K562 (cell line): ENCODE data around the gene RLIM.

Experiments used
- CBX5 ChIP-seq: IDR thresholded peaks from 2 replicates; pipeline ENCODE4 v1.6.1; 2014; ENCODE audit warnings: low read depth, borderline replicate concordance
- CEBPZ ChIP-seq: fragments of 150-350 bp; IDR thresholded peaks from 2 replicates; pipeline ENCODE4 v1.6.1; 2014; ENCODE audit warnings: low read depth, mild to moderate bottlenecking, low read length, borderline replicate concordance
- CHD4 ChIP-seq: fragments of 200-600 bp; sonication (generic); IDR thresholded peaks from 3 replicates; pipeline ENCODE4 v1.6.1; 2012; ENCODE audit warnings: low read depth, mild to moderate bottlenecking, mixed read lengths, low read length, inconsistent platforms; ENCODE audit not compliant: insufficient read depth, insufficient replicate concordance, poor library complexity, severe bottlenecking
- JUND ChIP-seq, 2 experiments: IDR thresholded peaks; 2 replicates in 1 of 2; 3 replicates in 1 of 2; pipeline ENCODE4 v1.6.1; 2011; ENCODE audit warnings: borderline replicate concordance in 2 of 2, low read depth in 2 of 2, low read length in 2 of 2, improper control_type of control experiment in 1 of 2, missing biosample characterization in 1 of 2, missing genetic modification characterization in 1 of 2, missing genetic modification reagents in 1 of 2
- MAFF ChIP-seq: IDR thresholded peaks from 2 replicates; pipeline ENCODE4 v1.6.1; 2012; ENCODE audit warnings: low read length, improper control_type of control experiment
- MCM7 ChIP-seq, 2 experiments: fragments of 450-650 bp; IDR thresholded peaks; 2 replicates each; pipeline ENCODE4 v1.6.1; 2016 to 2018
- PTRF ChIP-seq: fragments of 450-650 bp; IDR thresholded peaks from 2 replicates; pipeline ENCODE4 v1.6.1; 2016; ENCODE audit warnings: mild to moderate bottlenecking, missing genetic modification characterization, missing compliant biosample characterization
- UBTF ChIP-seq, 2 experiments: IDR thresholded peaks; 2 replicates each; pipeline ENCODE4 v1.6.1; 2012; ENCODE audit warnings: improper control_type of control experiment in 2 of 2, low read depth in 2 of 2, low read length in 2 of 2, borderline replicate concordance in 1 of 2
- ZNF785 ChIP-seq: fragments of 250-450 bp; sonication (Bioruptor Pico); IDR thresholded peaks from 2 replicates; pipeline ENCODE4 v1.4.0; 2020; ENCODE audit warnings: mild to moderate bottlenecking

GRCh38 chrX:74535408-74536151, 78.8 kb downstream of the RLIM start:
- TF ChIP-seq UBTF (IDR thresholded peaks at IDR 0.05; ENCODE audit: borderline replicate concordance in 1 of 2, low read depth in 2 of 2, low read length in 2 of 2) (no peak), PTRF (tag) (no peak), MAFF (no peak), JUND (IDR thresholded peaks at IDR 0.05; ENCODE audit: borderline replicate concordance, low read depth, low read length) (no peak), JUND (tag; IDR thresholded peaks at IDR 0.05; ENCODE audit: borderline replicate concordance, low read depth, low read length) (no peak), CEBPZ (no peak), CBX5 (no peak), CHD4 (no peak), MCM7 (IDR thresholded peaks at IDR 0.05) (no peak), ZNF785 (CRISPR knock-in tag) (no peak)
